Smooth muscle cell (in vitro differentiated cells): ENCODE results near the gene SMPD3. TPM values are rescaled to one million over a fixed set of nuclear protein-coding genes. Genes with fewer than 3 reads are reported as not detected.

Experiments used
- DNase-seq: peaks from one replicate; lab custom pipeline; 2025; ENCODE audit not compliant: unreplicated experiment; lab: John Stamatoyannopoulos, UW
- H2AFZ ChIP-seq: fragments of 200-600 bp; sonication (generic); 2 replicates; pipeline ENCODE4 v1.6.0; 2016; ENCODE audit warnings: antibody characterized with exemption, low read depth, mild to moderate bottlenecking
- H3F3A ChIP-seq: fragments of 200-600 bp; sonication (generic); 2 replicates; pipeline ENCODE4 v1.6.0; 2017; ENCODE audit warnings: antibody characterized with exemption, low read depth
- H3K27ac ChIP-seq: fragments of 200-600 bp; sonication (generic); 2 replicates; pipeline ENCODE4 v1.5.1; 2016; ENCODE audit warnings: low read depth, mild to moderate bottlenecking
- H3K27me3 ChIP-seq: fragments of 200-600 bp; sonication (generic); 2 replicates; pipeline ENCODE4 v1.6.1; 2016; ENCODE audit warnings: low read depth, mild to moderate bottlenecking
- H3K36me3 ChIP-seq: fragments of 200-600 bp; sonication (generic); 2 replicates; pipeline ENCODE4 v1.5.1; 2016; ENCODE audit warnings: low read depth
- H3K4me1 ChIP-seq: fragments of 200-600 bp; sonication (generic); 2 replicates; pipeline ENCODE4 v1.5.1; 2016; ENCODE audit warnings: low read depth
- H3K4me2 ChIP-seq: fragments of 200-600 bp; sonication (generic); 2 replicates; pipeline ENCODE4 v1.6.0; 2016; ENCODE audit warnings: mild to moderate bottlenecking
- H3K4me3 ChIP-seq: fragments of 200-600 bp; sonication (generic); 2 replicates; pipeline ENCODE4 v1.5.1; 2016; ENCODE audit warnings: mild to moderate bottlenecking
- H3K79me2 ChIP-seq: fragments of 200-600 bp; sonication (generic); 2 replicates; pipeline ENCODE4 v1.6.0; 2016; ENCODE audit warnings: low read depth, mild to moderate bottlenecking
- H3K9ac ChIP-seq: fragments of 200-600 bp; sonication (generic); 2 replicates; pipeline ENCODE4 v1.6.0; 2016; ENCODE audit warnings: low read depth
- H3K9me3 ChIP-seq: fragments of 200-600 bp; sonication (generic); replicated peaks from 2 replicates; pipeline ENCODE4 v1.5.1; 2016; ENCODE audit warnings: low read depth
- H4K20me1 ChIP-seq: fragments of 200-600 bp; sonication (generic); 2 replicates; pipeline ENCODE4 v1.6.0; 2016; ENCODE audit warnings: low read depth
- CTCF ChIP-seq: fragments of 200-600 bp; sonication (generic); IDR thresholded peaks from 2 replicates; pipeline ENCODE4 v1.5.1; 2017; ENCODE audit warnings: borderline replicate concordance, mild to moderate bottlenecking, antibody characterized with exemption; ENCODE audit not compliant: insufficient read depth, poor library complexity, severe bottlenecking
- WGBS: methylation state at CpG from one replicate; pipeline ENCODE4 v1.1.7; 2016; ENCODE audit warnings: low lambda C conversion rate; 5-methylcytosine and 5-hydroxymethylcytosine counted together
- polyA plus RNA-seq: library from polyadenylated mRNA; unstranded; fragments of >200 nt; fragmentation: Nextera tagmentation; extraction: Ambion mirVana; gene quantifications from 2 replicates; pipeline ENCODE4 v1.2.1, GENCODE V29; 2016
- total RNA-seq: library from RNA; depleted of rRNA; stranded (reverse); fragments of >200 nt; gene quantifications from 2 replicates; pipeline ENCODE4 v1.2.3, GENCODE V29; 2014

Gene SMPD3
- total and polyA plus RNA-seq, 2 experiments from 2014 or later, result 0.63 to 0.73 TPM

GRCh38 chr16:68475071-68475470 lies 26.8 kb upstream of the SMPD3 start:
- 90% methylated on average over 4 of the region's 4 CpGs for WGBS
- Histone ChIP-seq H4K20me1 (no peaks in the 10 kb centered on the region), H3K79me2 (no peaks in the 10 kb centered on the region), H3K27ac (no peak overlapping the region), H3K36me3 (no peaks in the 10 kb centered on the region), H3F3A (no peaks in the 10 kb centered on the region), H3K9me3 (no peaks in the 10 kb centered on the region), H3K4me2 (no peak overlapping the region), H3K27me3 (no peaks in the 10 kb centered on the region), H3K4me1 (no peaks in the 10 kb centered on the region), H2AFZ (no peak overlapping the region), H3K4me3 (no peak overlapping the region), H3K9ac (no peak overlapping the region)
- no peak for DNase-seq
- no peak for TF ChIP-seq CTCF

GRCh38 chr16:68473358-68474070 lies 25.2 kb upstream of the SMPD3 start:
- H3K27ac ChIP-seq, result no peak overlapping the region
- no peaks in the 10 kb centered on the region for H3K27me3 ChIP-seq
- no peak overlapping the region for H2AFZ ChIP-seq
- no peaks in the 10 kb centered on the region for H4K20me1 ChIP-seq
- H3K4me2 ChIP-seq, result no peak overlapping the region
- no peaks in the 10 kb centered on the region for H3K4me1 ChIP-seq
- WGBS, result 92% methylated on average over 7 of the region's 7 CpGs
- no peak overlapping the region for H3K9ac ChIP-seq
- no peak for DNase-seq
- H3K36me3 ChIP-seq, result no peaks in the 10 kb centered on the region
- no peaks in the 10 kb centered on the region for H3F3A ChIP-seq
- TF ChIP-seq CTCF, result no peak
- H3K79me2 ChIP-seq, result no peaks in the 10 kb centered on the region
- H3K4me3 ChIP-seq, result no peak overlapping the region
- H3K9me3 ChIP-seq, result no peaks in the 10 kb centered on the region

- Histone ChIP-seq H3K4me1 (no peaks in the 10 kb centered on the region), H3K4me2 (no peak overlapping the region), H3K36me3 (no peaks in the 10 kb centered on the region), H3K27ac (no peak overlapping the region), H3K27me3 (no peaks in the 10 kb centered on the region), H3K9me3 (no peaks in the 10 kb centered on the region), H3K4me3 (no peak overlapping the region), H3K9ac (no peak overlapping the region), H3F3A (no peaks in the 10 kb centered on the region), H3K79me2 (no peaks in the 10 kb centered on the region), H2AFZ (no peak overlapping the region), H4K20me1 (no peaks in the 10 kb centered on the region)
- DNase-seq, result no peak
- no peak for TF ChIP-seq CTCF
- 89% methylated on average over 5 of the region's 5 CpGs for WGBS
Measured at GRCh38 chr16:68472581-68472980, 24.3 kb upstream of the SMPD3 start.

GRCh38 chr16:68470461-68471150 lies 22.3 kb upstream of the SMPD3 start:
- H3K4me2 ChIP-seq, result no peak overlapping the region
- H3F3A ChIP-seq, result no peaks in the 10 kb centered on the region
- DNase-seq, result no peak
- peaks cover 3% of the 10 kb centered on the region for H3K27me3 ChIP-seq
- no peaks in the 10 kb centered on the region for H3K9me3 ChIP-seq
- no peak overlapping the region for H3K27ac ChIP-seq
- H3K79me2 ChIP-seq, result no peaks in the 10 kb centered on the region
- TF ChIP-seq CTCF, result no peak
- H2AFZ ChIP-seq, result no peak overlapping the region
- H3K9ac ChIP-seq, result no peak overlapping the region
- H3K4me3 ChIP-seq, result no peak overlapping the region
- no peaks in the 10 kb centered on the region for H4K20me1 ChIP-seq
- WGBS, result 82% methylated on average over 11 of the region's 11 CpGs
- no peaks in the 10 kb centered on the region for H3K36me3 ChIP-seq
- H3K4me1 ChIP-seq, result no peaks in the 10 kb centered on the region
